Ishikawa (cell line): Measurements from ENCODE around the gene STIMATE.

Source experiments
- CREB1 ChIP-seq: IDR thresholded peaks from 2 replicates; pipeline ENCODE4 v1.6.1; 2012; ENCODE audit warnings: low read depth
- FOXM1 ChIP-seq: IDR thresholded peaks from 2 replicates; pipeline ENCODE4 v1.6.1; 2012; ENCODE audit warnings: low read depth, borderline replicate concordance
- NFIC ChIP-seq: IDR thresholded peaks from 2 replicates; pipeline ENCODE4 v1.6.1; 2012
- TCF12 ChIP-seq: IDR thresholded peaks from 2 replicates; pipeline ENCODE4 v1.6.1; 2012; ENCODE audit warnings: low read depth
- TEAD4 ChIP-seq: IDR thresholded peaks from 2 replicates; pipeline ENCODE4 v1.6.1; 2012
- YY1 ChIP-seq: IDR thresholded peaks from 2 replicates; pipeline ENCODE4 v1.6.1; 2012; ENCODE audit warnings: low read depth

DNA sequence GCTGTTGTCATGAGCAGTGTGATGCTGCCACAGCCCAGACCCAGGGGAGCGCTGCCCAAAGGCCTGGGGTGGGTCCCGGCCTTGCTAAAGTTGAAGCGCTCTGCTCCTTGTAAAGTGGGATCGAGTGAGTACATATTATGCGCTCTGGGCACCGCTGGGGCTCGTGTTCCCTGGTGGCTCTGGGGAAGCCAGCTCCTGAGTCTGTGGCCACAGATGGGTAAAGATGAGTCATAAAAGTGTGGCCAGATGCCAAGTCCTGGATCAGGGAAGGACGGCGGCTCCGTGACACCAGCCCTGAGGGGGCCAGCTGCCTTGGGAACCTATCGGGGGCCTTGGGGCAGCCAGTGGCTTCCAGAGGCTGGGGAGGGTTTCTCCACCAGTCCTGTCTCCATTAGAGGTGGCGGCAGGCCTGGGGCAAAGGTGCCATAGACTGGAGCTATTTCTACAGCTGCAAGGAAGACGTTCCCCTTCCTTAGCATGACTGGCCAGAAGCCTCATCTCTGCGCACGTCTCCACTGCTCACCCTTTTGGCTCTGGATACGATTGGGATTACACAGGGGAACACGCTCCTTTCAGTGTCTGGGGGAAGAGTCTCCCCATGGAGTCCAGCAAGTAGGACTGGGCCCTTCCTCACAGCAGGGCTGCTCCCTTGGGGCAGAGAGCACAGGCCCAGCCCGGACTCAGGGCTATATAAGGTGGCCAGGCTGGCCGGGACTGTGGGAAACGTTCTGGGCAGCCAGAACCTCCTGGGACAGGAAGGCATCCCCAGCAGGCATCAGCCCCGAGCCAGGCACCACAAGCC is 65.6 kb downstream of the STIMATE start:
- peak; percentile 59 for TF ChIP-seq NFIC
- no peak for TF ChIP-seq TEAD4
- no peak for TF ChIP-seq TCF12
- no peak for TF ChIP-seq FOXM1
- no peak for TF ChIP-seq CREB1
- no peak for TF ChIP-seq YY1
